GM19351 (cell line): Measurements from ENCODE around the gene FAM13C.
A peak's percentile ranks its signal among the peaks of the same experiment; 100 is the strongest.

Source experiments
- ATAC-seq: cut with Tn5 transposase; IDR thresholded peaks from one replicate; pipeline ENCODE4 v1.9.1; 2021; ENCODE audit warnings: mild to moderate bottlenecking, moderate library complexity; ENCODE audit not compliant: unreplicated experiment

FAM13C gene

DNA sequence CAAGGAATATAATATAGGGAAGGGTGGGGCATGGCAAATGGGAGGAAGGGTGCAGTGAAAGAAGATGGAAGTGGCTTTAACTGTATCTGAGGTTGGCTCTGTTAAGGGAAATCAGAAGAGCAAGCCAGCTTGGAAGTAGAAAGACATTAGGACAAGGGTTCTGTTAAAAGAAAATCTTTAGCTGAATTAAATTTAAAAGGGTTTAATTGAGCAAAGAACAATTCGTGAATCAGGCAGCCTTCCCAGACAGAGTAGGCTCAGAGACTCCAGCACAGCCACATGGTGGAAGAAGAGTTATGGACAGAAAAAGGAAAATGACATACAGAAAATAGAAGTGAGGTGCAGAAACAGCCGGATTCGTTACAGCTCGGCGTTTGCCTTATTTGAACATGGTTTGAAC lies 42.0 kb downstream of the FAM13C start:
- no peak for ATAC-seq

DNA sequence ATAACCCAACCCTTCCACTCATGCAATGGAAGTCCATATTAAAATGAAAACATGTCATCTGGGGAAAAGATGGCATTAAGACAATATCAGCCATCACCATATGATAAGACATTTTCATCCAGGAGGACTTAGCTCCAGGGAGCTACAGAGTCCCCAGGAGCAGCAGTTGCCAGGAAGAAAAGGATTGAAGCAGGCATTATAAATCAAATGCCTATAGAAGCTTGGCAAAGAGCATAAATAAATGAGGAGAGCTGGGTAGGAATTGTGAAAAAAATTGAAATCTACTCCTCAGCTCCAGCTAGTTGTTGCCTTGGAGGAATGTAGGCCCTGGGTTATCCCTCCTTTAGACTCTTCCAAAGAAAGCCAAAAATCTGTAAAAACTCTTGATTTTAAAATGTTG lies 42.5 kb downstream of the FAM13C start:
- no peak for ATAC-seq

DNA sequence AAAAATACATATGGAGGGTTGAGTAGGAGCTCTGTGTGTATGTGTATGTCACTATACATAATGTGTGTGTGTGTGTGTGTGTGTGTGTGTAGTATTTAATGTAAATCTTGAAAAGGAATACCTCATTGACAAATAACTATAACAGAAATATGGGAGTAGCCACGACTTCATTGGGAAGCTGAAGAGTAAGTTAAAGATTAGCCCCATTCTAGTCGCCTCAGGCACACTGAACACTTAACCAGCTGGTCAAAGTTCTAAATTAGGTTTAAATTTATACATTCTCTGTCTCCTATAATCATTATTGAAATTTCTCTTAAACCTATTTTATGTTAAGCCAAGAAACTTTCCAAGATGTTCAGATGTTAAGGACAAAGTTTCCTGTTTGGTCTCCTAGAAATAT lies 45.3 kb downstream of the FAM13C start:
- ATAC-seq = no peak

DNA sequence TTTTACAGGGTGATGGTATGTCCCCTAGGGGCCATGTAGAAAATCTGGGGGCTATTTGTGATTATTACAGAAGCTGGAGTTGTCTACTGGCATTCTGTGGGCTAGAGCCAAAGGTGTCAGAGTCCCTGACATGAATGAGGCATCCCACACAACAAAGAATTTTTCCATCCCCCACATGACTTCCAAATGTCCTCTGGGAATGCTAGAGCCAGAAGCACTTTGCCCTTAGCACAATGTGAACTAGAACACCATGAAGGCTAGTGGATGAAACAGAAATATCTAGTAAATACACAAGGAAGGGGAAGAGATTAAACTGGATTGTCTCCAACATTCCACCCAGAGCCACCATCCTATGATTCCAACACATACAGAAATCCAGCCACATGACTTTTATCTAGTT lies 46.9 kb downstream of the FAM13C start:
- ATAC-seq = no peak

DNA sequence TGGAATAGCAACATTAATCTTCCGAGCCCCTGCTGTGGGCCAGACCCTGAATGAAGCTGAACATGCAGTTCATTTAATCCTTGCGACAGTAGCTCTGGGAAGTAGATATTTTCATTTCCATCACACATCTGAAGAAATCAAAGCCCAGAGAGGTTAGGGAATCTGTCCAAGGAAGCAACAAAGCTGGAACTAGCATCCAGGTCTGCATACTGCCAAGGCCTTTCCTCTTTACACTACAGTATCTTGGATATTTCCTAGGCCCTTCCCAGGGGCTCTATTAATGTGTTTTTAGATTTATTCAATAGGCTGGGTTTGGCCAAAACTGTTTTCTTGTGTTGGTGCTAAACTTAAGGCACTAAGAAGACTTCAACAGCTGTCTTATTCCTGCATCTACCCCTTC lies 48.1 kb downstream of the FAM13C start:
- ATAC-seq = no peak

DNA sequence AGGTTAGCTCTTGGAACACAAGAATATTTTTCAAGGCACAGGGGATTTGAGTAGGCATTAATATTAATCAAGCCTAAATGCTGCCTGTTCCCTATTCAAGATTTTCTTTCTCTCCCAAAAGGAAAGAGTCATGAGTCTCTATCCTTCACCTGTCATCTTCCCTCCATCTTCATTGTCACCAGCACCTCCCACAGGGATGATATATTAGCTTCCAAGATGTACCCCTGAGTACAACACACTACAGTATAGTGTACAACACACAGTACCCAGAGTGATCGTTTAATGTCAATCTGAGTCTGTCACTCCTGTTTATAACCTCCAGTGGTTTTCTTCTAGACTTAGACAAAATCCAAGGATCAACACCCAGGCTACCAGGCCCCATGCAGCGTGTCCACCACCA lies 50.1 kb downstream of the FAM13C start:
- ATAC-seq = no peak

DNA sequence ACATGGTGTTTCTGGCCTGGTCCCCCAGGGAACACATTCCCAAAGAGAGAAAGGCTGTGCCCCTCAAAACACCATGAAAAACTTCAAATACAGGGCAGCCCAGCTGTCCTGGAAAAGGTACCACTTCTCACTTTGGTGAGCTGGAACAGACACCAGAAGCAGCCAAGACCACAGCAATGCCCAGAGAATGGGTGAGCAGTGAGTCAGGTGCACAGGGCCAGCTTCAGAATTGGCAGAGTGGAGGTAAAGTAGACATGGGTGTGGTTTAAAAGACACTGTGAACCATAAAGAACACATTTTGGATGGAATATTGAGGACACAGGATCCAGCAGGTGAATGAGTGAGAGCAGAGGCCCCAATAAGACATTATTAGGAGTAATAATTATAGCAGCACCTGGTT lies 51.3 kb downstream of the FAM13C start:
- ATAC-seq = no peak

DNA sequence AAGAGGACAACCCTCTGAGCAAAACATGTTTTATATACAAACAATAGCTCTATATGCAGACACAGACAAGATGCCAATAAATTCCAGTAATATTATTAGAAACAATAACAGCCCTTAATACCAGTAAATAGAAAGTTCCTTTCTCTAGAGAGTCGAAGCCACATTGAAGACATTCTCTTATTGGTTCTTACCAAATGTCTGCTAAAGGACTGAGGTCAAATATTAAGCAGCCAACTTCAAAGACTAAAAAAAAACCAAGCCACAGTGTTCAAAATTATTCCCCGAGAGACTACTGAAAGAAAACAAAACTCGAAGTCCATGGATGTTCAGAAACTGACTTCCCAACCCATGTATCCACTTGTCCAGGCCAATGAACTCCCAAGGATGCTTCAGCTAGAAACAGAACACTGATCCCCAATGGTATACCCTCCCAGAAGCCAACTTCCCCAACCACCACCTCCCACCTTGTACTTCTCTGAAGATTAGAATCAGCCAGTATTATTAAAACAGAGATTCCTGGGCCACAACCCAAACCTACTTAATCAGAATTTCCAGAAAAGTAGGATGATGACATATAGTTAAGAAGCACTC lies 51.9 kb downstream of the FAM13C start:
- ATAC-seq = no peak

DNA sequence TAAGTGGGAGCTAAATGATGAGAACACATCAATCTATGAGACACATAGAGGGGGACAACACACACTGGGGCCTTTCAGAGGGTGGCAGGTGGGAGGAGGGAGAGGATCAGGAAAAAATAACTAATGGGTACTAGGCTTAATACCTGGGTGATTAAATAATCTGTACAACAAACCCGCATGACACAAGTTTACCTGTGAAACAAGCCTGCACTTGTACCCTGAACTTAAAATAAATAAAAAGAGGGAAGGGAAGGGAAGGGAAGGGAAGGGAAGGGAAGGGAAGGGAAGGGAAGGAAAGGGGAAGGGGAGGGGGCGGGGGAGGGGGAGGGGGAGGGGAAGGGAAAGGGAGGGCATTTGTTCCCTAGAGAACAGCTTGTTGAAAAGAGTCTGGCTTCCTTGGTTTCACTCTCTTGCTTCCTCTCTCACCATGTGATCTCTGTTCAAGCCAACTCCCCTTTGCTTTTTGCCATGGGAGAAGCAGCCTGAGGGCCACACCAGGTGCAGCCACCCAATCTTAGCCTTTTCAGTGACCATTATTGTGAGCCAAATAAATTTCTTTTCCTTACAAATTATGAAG lies 57.7 kb downstream of the FAM13C start:
- no peak for ATAC-seq

DNA sequence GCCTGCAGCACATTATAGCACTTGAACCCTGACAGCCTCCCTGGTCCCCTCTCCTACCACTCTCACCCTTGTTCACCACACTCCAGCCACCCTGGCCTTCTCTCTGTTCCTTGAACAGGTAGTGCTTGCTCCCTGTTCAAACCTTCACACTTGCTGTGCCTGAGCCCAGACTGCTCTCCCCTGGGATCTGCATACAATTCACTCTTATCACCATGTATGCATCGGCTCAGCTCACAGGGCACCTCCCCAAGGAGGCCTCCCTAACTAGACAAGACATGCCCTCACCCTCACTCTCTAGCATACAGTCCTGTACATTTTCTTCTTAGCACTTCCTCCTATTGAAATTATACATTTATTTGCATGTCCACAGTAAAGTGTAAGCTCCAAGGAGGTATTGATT lies 59.3 kb downstream of the FAM13C start:
- peak; percentile 42 for ATAC-seq

DNA sequence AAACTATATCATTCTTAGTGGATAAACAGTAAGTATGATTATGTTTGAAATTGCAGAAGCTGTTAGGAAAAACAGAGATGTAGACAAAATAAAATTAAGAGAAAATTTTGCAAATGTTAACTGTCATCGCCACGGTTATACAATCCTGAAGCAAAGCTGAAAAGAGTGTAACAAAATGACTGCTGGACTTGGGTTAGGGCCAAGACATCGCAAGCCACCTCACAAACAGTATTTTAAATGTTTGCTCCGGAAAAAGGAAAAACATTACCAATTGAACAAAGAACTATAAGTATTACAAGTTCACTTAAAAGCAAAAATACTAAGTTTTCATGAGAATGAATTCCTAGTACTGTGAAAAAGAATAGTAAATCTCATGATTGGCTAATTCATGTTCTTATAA lies 60.0 kb downstream of the FAM13C start:
- no peak for ATAC-seq

DNA sequence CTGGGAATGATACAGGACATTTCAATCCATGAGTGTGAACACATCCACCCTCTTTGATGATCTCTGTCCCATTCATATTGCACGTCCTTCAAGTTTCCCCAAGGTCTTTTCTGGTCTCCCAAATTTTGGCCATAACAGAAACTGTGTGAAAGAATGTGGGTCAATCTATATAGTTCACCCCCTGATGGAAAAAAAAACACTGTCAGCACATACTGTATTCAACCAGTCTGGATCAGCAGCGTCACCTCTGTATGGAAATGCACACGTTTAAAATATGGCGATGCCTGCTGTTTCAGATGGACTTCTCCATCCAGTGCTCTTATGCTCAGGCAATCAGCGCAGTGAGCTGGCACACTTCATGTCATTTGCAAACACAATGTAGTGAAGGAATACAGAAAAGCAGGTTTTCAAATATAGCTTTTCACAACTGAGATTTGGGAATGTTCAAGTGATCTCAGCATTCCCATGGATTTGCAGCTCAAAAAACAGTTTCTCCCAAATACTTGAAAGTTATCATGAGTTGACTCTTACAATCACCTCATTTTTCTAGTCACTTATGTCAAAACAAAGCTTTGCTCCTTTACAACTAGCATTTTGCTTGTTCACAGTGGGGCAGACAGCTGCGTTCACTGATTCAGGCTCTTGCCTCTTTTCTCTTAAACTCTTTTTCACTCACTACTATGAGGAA lies 61.1 kb downstream of the FAM13C start:
- ATAC-seq = no peak

DNA sequence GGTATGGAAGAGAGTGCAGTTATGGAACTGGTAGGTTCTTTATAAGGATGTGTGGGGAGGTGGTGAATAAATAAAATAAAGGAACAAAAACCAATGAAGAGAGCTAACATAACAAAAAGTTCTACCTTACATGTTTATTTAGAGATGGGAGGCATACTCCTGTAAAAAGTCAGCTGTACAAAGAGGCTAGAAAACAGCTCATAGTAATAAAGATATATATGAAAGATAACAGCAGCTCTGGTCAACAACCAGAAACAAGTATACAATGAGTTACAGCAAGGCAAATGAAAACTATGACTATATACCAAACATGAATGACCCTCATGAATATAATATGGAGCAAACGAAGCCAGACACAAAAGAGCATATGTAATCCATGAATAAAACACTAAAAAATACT lies 62.0 kb downstream of the FAM13C start:
- ATAC-seq = no peak

DNA sequence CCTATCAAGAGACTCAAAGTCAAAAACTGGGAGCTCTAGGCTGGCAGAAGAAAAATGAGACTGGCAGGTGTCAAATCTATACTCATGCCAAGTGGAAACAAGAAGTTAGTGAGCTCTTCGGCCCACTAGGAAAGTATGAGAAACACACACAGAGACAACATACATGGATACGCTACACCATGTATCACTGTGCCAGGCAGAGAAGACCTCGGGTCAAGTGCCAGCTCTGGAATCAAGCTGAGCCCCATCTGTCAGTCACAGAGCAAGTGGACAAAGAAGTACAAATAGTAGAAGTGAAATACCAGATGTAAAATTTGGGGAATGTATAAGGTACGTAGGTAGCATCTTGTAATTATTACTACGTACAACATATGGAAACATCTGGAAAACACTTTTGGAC lies 62.4 kb downstream of the FAM13C start:
- ATAC-seq = no peak

DNA sequence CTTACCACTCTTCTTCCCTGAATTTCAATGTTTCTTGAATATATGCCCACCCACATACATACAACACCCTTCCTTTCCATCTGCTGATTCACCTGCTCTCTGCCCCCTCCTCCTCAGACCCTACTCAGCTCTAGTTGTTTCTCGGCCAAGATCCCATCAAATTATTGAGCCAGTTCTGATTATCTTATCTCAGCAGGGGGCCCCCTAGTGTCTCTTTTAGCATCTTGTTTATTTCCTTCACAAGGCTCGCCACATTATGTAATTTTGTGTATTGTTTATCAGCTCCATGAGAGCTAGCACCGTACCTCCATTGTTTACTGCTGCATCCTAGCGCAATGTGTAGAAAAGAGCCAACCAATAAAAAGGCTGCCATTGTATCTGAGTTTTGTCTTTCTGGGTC lies 71.9 kb downstream of the FAM13C start:
- no peak for ATAC-seq

DNA sequence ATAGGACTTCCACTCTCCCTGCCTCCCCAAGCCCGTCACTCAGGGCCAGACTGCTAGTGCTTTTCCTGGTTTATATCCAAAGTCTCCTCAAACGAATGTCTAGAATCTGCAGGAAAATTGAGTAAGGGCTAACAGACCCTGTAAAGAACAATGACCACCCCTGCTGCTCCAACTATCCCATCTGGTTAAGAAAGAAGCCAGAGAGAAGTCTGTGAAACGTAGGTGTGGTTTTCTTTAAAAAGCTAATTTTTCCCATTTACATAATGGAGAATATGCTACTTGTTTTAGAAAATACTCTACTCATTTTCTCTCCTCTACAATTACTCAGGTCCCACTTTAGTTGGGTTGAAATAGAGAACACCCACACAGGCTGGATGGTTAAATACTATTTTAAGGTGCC lies 72.5 kb downstream of the FAM13C start:
- no peak for ATAC-seq

DNA sequence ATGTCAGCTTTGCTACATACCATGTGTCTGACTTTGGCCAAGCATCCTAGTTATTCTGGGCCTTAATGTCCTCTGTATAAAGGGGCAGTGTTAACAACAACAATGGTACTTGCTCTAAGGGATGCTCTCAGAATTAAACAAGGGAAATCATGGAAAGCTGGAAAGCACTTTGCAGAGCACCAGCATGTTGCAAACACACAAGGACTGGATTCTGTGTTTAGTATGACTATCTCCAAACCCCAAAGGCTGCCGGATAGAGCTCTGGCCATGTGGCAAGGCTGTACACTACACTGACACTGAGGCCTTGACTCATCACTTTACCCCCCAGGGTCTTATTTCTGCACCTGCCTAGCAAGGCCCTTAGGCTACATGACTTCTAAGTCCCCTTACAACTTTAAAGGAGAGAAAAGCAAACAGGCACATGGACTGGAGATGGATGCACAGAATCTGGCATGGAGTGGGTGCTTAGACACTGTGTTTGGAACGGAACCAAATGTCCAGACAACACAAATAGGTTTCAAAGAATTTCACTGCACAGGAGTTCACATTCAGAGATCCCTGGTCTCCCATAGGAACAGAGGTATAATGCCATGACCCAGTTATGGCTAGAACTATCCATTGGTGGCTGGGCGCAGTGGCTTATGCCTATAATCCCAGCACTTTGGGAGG lies 74.6 kb downstream of the FAM13C start:
- ATAC-seq = no peak

DNA sequence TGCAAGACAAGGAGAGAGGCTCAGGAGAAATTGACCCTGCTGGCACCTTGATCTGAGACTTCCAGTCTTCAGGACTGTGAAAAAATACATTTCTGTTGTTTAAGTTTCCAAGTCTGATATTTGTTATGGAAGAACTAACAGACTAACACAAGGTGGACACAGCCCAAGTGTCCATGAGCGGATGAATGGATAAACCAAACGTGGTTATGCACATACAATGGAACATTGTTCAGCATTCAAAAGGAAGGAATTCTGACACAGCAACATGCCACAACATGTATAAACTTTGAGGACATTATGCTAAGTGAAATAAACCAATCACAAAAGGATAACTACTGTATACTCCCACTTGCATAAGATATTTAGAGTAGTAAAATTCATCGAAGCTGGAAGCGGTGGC lies 76.5 kb downstream of the FAM13C start:
- ATAC-seq = no peak

DNA sequence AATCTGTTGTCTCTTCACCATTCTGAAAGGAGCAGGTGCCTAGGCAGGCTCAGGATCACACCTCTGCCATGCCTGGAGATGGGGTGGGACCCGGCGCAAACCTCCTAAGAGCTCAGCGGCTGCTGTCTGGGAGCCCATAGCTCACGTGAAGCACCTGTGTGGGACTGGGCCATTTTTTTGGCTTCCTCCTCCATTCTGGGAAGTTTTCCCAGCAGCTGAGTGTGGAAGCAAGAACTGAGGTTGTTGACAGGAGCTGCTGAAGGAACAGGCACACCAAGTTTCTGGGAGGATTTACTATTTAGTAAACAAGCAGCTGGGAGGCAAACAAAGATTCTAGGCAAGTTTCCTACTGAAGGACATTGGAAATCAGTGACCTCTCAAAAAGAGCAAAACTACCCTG lies 77.3 kb downstream of the FAM13C start:
- ATAC-seq = no peak

DNA sequence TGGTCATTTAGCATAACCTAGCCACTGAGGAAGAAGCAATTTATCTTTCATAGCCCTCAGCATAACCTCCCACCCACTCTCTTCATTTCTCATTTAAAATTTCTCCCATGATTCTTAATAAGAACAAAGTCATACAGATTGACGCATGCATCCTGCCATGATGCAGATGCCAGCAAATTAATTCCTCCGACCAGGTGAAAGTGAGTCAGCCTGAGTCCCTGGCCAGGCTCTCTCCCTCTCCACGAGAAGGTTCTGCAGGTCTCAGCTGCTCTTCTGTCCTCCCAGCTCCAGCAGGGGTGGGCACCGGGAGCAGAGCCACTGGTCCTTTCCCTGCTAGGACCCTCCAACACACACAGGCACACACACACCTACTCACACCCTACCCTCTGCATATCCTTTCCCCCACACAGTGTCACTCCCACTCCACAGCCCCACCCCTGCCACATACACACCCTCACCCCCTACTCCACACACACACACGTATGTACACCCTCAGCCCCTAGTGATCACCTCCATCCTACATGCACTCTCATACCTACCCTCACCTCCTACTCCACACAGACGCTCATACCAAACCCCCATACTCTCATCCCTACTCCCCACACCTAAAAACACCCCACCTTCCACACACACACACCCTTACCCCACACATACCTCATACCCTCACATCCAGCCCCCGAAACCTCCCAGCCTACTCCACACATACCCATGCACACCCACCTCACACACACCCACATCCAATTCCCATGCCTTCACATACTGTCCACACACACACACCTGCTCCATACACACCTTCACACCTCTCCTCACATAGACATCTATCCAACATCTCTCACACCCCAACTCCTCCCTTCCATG lies 78.0 kb downstream of the FAM13C start:
- ATAC-seq = no peak

DNA sequence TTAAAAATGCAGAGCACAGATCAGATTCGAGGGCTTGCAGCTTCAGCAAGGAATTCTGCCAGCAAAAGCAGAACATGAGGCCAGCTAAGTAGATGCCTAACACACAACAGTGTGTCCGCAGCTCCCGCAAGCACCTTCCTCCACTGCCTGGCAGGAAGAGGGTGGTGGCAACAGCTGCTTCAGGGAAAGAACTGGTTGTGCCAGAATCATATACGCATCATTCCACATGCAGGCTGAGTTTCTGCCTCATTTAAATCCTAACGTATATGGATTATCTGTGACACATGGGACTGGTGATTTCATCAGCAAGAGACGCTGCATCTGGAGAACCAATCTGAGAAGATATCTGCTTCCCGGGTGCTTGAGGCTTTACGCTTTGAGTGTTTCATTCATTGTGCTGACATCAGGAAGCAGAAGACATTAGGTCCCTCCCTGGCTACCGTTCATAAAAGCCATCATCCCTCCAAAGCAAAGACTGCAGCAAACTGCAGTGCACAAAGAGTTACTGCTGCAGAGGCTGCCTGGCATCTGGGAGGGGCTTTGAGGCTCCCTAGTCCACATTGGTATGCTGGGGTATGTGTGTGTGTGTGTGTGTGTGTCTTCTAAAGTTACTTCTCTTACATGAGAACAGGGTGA lies 78.8 kb downstream of the FAM13C start:
- ATAC-seq = no peak
